Small intestine (tissue), 7 donors: ENCODE results near the gene STXBP1. TPM values are rescaled to one million over a fixed set of nuclear protein-coding genes. Genes with fewer than 3 reads are reported as not detected.
"Not testable (repeated sequence)": the region's sequence is repeated elsewhere in the genome, so short reads cannot be mapped to it uniquely, and the experiment has no call there.

Experiments
- DNase-seq, 2 donors: peaks; one replicate each; pipeline versions ENCODE4 v3.0.0 to v3.0.0-alpha.2; 2013
- FAIRE-seq: peaks from 2 replicates; lab custom pipeline; 2012; peaks lifted over from hg19 to GRCh38; lab: Jason Lieb, UNC
- H3K27ac ChIP-seq, 3 donors: one replicate each; pipeline ENCODE4 v1.5.1; 2013; ENCODE audit warnings: low read length in 2 of 3, mild to moderate bottlenecking in 2 of 3, control low read depth in 1 of 3, inconsistent platforms in 1 of 3, low read depth in 1 of 3, moderate library complexity in 1 of 3
- H3K27me3 ChIP-seq, 3 donors: one replicate each; pipeline ENCODE4 v1.6.1; 2013; ENCODE audit warnings: low read length in 3 of 3, inconsistent platforms in 1 of 3; ENCODE audit not compliant: control insufficient read depth in 3 of 3, insufficient read depth in 3 of 3
- H3K36me3 ChIP-seq, 3 donors: one replicate each; pipeline ENCODE4 v1.6.1; 2013; ENCODE audit warnings: low read length in 3 of 3, inconsistent platforms in 1 of 3, low read depth in 1 of 3, mild to moderate bottlenecking in 1 of 3, moderate library complexity in 1 of 3; ENCODE audit not compliant: control insufficient read depth in 3 of 3, insufficient read depth in 2 of 3
- H3K4me1 ChIP-seq, 3 donors: one replicate each; pipeline ENCODE4 v1.6.1; 2013; ENCODE audit warnings: low read length in 2 of 3, inconsistent platforms in 1 of 3, low read depth in 1 of 3, mild to moderate bottlenecking in 1 of 3, moderate library complexity in 1 of 3; ENCODE audit not compliant: control insufficient read depth in 3 of 3, insufficient read depth in 2 of 3
- H3K4me3 ChIP-seq, 3 donors: one replicate each; pipeline ENCODE4 v1.5.1; 2013; ENCODE audit warnings: low read length in 3 of 3, control low read depth in 1 of 3, inconsistent platforms in 1 of 3, low read depth in 1 of 3, mild to moderate bottlenecking in 1 of 3, moderate library complexity in 1 of 3
- H3K9me3 ChIP-seq, 2 donors: one replicate each; pipeline ENCODE4 v1.6.1; 2013; ENCODE audit warnings: low read depth in 1 of 2, low read length in 1 of 2; ENCODE audit not compliant: control insufficient read depth in 2 of 2, insufficient read depth in 1 of 2
- WGBS, 3 donors: extraction: QIAGEN DNeasy Blood & Tissue Kit; methylation state at CpG; one replicate each; pipeline ENCODE4 v1.1.7; 2013; 5-methylcytosine and 5-hydroxymethylcytosine counted together
- polyA plus RNA-seq, 4 donors: library from polyadenylated mRNA; stranded (reverse) in 3 of 4; unstranded in 1 of 4; fragments of 200-250 nt in 3 of 4; fragments of 120-200 nt in 1 of 4; gene quantifications; one replicate each; pipeline versions ENCODE4 v1.2.1 to v1.2.3, GENCODE V29; 2013
- donor health status: healthy with polysubstance abuse.
- donor health status: control.
- donor health status: control.
- donor health status: Bipolar disorder and iron deficiency.
- donor health status: healthy.

STXBP1 gene
- polyA plus RNA-seq, 4 donors = 0.89 to 16.4 (median 8.1) TPM

GRCh38 chr9:127572961-127573721 is 38.9 kb upstream of the STXBP1 start:
- peaks cover 0 to 40% (median 3%) of the 10 kb centered on the region in 3 donors for H3K4me1 ChIP-seq

GRCh38 chr9:127574072-127574993 is 37.7 kb upstream of the STXBP1 start:
- WGBS, 3 donors = 16 to 44% (median 28%) methylated on average over 10 of the region's 10 CpGs
- DNase-seq = peak; percentile 57 to 70
- FAIRE-seq = no peak

More at GRCh38 chr9:127572961-127573721, 38.9 kb upstream of the STXBP1 start:
- Histone ChIP-seq H3K27me3 (no peaks in the 10 kb centered on the region), H3K4me3 (no peak overlapping the region), H3K9me3 (no peaks in the 10 kb centered on the region), H3K36me3 (peaks cover 0 to under 1% (median 0%) of the 10 kb centered on the region in 3 donors), H3K27ac (peak overlapping the region in 1 of 3 donors; percentile 75)
- WGBS, 3 donors = 70 to 83% (median 71%) methylated on average over 9 of the region's 9 CpGs
- DNase-seq (no peak), FAIRE-seq (no peak)

GRCh38 chr9:127575875-127576778 is 36.0 kb upstream of the STXBP1 start:
- no peaks in the 10 kb centered on the region for H3K36me3 ChIP-seq
- peak; percentile 90 to 94 for DNase-seq
- 60 to 80% (median 70%) methylated on average over 13 of the region's 13 CpGs for WGBS, 3 donors
- FAIRE-seq = no peak
- H3K9me3 ChIP-seq = no peaks in the 10 kb centered on the region
- peak overlapping the region; percentile 1 to 81 (median 65) for H3K27ac ChIP-seq
- no peak overlapping the region for H3K4me3 ChIP-seq
- H3K4me1 ChIP-seq = peaks cover 0 to 44% (median 3%) of the 10 kb centered on the region in 3 donors
- H3K27me3 ChIP-seq = no peaks in the 10 kb centered on the region

More at GRCh38 chr9:127574072-127574993, 37.7 kb upstream of the STXBP1 start:
- Histone ChIP-seq H3K9me3 (no peaks in the 10 kb centered on the region), H3K27me3 (no peaks in the 10 kb centered on the region), H3K4me1 (peaks cover 0 to 51% (median 3%) of the 10 kb centered on the region in 3 donors), H3K4me3 (no peak overlapping the region), H3K36me3 (no peaks in the 10 kb centered on the region), H3K27ac (peak overlapping the region; percentile 28 to 75 (median 59))

GRCh38 chr9:127577194-127577593 is 34.9 kb upstream of the STXBP1 start:
- DNase-seq, FAIRE-seq: not testable (repeated sequence)

GRCh38 chr9:127578627-127578951 is 33.5 kb upstream of the STXBP1 start:
- Histone ChIP-seq H3K36me3 (no peaks in the 10 kb centered on the region), H3K27ac (peak overlapping the region; percentile 0 to 77 (median 70)), H3K27me3 (no peaks in the 10 kb centered on the region), H3K4me3 (no peak overlapping the region), H3K9me3 (no peaks in the 10 kb centered on the region), H3K4me1 (peaks cover 0 to 38% (median 3%) of the 10 kb centered on the region in 3 donors)
- FAIRE-seq (no peak), DNase-seq (no peak)
- WGBS, 3 donors = 43 to 50% (median 47%) methylated on average over 5 of the region's 5 CpGs

More at GRCh38 chr9:127577194-127577593, 34.9 kb upstream of the STXBP1 start:
- not testable (repeated sequence) for H3K36me3 ChIP-seq, H3K9me3 ChIP-seq, H3K27me3 ChIP-seq, H3K4me3 ChIP-seq, H3K27ac ChIP-seq
- WGBS, 3 donors = 92 to 93% (median 93%) methylated on average over 5 to 6 of the region's 7 CpGs
- H3K4me1 ChIP-seq = peaks cover 0 to 44% (median 3%) of the 10 kb centered on the region in 3 donors

GRCh38 chr9:127578952-127579853 is 32.9 kb upstream of the STXBP1 start:
- no peaks in the 10 kb centered on the region for H3K27me3 ChIP-seq
- H3K4me3 ChIP-seq = no peak overlapping the region
- H3K27ac ChIP-seq = peak overlapping the region; percentile 0 to 77 (median 70)
- H3K36me3 ChIP-seq = no peaks in the 10 kb centered on the region
- H3K9me3 ChIP-seq = no peaks in the 10 kb centered on the region
- FAIRE-seq (no peak), DNase-seq (peak; percentile 86 to 88)
- peaks cover 0 to 33% (median 3%) of the 10 kb centered on the region in 3 donors for H3K4me1 ChIP-seq
- WGBS, 3 donors = 28 to 37% (median 29%) methylated on average over 21 of the region's 21 CpGs

- H3K4me1 ChIP-seq = peaks cover 0 to 25% (median 3%) of the 10 kb centered on the region in 3 donors
- H3K36me3 ChIP-seq = no peaks in the 10 kb centered on the region
- H3K27me3 ChIP-seq = no peaks in the 10 kb centered on the region
- no peak overlapping the region for H3K4me3 ChIP-seq
- no peaks in the 10 kb centered on the region for H3K9me3 ChIP-seq
- WGBS, 3 donors = 85 to 90% (median 87%) methylated on average over 8 of the region's 8 CpGs
- DNase-seq (no peak), FAIRE-seq (no peak)
- no peak overlapping the region for H3K27ac ChIP-seq
These were observed 31.7 kb upstream of the STXBP1 start for GRCh38 chr9:127580366-127580765.
